ENCODE results near the gene MIOX. TPM values are rescaled to one million over a fixed set of nuclear protein-coding genes. Genes with fewer than 3 reads are reported as not detected.

The MIOX gene
- total RNA-seq, 2 donors from 2014 or later: not detected

DNA sequence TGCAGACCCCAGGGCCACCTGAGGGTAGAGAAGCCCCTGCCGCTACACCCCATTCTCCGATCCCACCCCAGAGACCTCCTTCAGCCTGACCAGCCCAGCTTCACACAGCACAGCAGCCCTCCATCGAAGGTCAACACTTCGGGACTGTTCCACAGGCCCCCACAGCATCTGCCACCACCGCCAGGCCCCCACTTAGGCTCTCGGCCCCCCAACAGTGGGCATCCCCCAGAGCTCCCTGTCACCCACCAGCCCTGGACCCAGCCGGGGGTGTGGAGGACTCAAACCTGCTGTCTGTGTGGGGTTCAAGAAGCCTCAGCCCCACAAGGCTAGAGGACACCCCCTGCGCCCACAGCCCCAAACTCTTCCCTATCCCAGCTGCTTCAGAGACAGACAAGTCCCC is 18.0 kb upstream of the MIOX start:
- no peak overlapping the region for H3K4me3 ChIP-seq
- intact Hi-C loops (cut with DNase I): no loop called here
- H3K27ac ChIP-seq: no peak overlapping the region
- TF ChIP-seq, protein P1, sequence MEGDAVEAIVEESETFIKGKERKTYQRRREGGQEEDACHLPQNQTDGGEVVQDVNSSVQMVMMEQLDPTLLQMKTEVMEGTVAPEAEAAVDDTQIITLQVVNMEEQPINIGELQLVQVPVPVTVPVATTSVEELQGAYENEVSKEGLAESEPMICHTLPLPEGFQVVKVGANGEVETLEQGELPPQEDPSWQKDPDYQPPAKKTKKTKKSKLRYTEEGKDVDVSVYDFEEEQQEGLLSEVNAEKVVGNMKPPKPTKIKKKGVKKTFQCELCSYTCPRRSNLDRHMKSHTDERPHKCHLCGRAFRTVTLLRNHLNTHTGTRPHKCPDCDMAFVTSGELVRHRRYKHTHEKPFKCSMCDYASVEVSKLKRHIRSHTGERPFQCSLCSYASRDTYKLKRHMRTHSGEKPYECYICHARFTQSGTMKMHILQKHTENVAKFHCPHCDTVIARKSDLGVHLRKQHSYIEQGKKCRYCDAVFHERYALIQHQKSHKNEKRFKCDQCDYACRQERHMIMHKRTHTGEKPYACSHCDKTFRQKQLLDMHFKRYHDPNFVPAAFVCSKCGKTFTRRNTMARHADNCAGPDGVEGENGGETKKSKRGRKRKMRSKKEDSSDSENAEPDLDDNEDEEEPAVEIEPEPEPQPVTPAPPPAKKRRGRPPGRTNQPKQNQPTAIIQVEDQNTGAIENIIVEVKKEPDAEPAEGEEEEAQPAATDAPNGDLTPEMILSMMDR (IDR thresholded peaks at IDR 0.05): no peak
- no peaks in the 10 kb centered on the region for H3K9me3 ChIP-seq
- H3K4me1 ChIP-seq: peaks cover 41% of the 10 kb centered on the region
- no peaks in the 10 kb centered on the region for H3K27me3 ChIP-seq
- DNase-seq: no peak
- H3K36me3 ChIP-seq: peaks cover 30% of the 10 kb centered on the region
- H3K9ac ChIP-seq (ENCODE audit: low read depth in 2 of 2, low read length in 2 of 2): peak overlapping the region; percentile 57 to 81

DNA sequence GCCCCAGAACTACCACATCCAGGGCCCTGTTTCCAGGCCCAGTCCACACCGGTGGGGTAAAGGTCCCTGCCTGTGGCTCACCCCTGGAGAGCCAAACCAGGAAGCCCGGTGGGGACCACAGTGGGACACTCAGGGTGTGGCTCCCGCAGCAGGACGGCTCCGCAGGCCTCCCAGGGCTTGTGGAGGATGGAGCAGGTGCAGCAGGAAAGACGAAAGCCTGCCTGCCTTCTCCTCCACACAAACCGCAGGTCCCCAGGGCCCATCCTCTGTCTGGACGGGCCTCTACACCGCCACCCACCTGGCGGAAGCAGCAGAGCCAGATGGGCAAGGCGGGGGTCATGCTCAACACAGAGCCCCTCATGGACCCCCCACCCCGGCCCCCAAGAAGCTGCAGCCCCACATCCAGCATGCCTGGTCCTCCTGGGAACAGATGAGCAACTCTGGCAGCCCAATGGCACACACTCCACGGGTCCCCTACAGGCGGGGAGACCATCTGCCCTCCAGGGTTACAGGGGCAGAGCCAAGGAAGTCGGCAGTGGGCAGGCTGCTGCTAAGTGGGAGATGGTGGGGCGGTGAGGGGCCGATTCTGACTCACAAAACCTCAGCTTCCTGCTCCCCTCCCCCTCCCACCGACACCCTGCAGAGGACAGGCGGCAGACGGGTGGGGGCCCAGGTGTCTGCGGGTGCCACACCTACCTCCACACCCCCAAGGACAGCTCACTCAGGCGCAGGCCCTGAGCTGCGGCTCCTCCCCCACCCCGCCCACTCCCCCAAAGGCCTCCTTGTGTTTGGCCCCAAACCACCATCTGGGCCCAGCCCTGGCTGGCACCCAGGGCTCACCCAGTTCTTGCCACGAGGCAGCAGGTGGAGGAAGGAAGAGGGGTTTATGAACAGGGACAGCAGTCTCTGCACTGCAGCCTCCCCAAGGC is 17.0 kb upstream of the MIOX start:
- Histone ChIP-seq H3K4me1 (peaks cover 44% of the 10 kb centered on the region), H3K27me3 (no peaks in the 10 kb centered on the region), H3K9me3 (no peaks in the 10 kb centered on the region), H3K36me3 (peaks cover 21% of the 10 kb centered on the region), H3K4me3 (no peak overlapping the region), H3K27ac (peak overlapping the region; percentile 91), H3K9ac (ENCODE audit: low read depth in 2 of 2, low read length in 2 of 2) (peak overlapping the region; percentile 64 to 81)
- intact Hi-C loops (cut with DNase I): no loop called here
- TF ChIP-seq, protein P1 (IDR thresholded peaks at IDR 0.05): no peak
- peak; percentile 95 for DNase-seq

DNA sequence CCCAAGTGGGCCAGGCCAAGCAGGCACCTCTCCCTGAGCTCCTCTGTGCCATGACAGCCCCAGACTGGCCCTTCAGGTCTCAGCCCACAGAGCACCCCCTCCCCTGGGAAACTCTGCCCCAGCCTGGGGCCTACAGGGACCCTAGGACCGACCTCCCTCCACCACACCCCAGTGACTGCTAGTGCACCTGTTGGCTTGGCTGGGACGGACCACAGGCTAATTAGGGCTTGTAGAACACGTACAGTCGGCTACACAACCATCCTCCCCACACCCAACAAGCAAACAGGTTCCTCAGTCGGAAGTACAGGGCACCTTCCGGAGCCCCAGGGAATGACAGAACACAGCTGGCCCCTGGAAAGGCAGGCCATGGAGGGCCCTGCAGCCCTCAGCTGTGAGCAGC is 16.2 kb upstream of the MIOX start:
- Histone ChIP-seq H3K36me3 (peaks cover 16% of the 10 kb centered on the region), H3K27ac (peak overlapping the region; percentile 91), H3K4me3 (peak overlapping the region; percentile 1), H3K27me3 (no peaks in the 10 kb centered on the region), H3K9ac (ENCODE audit: low read depth in 2 of 2, low read length in 2 of 2) (peak overlapping the region; percentile 64 to 81), H3K4me1 (peaks cover 48% of the 10 kb centered on the region), H3K9me3 (no peaks in the 10 kb centered on the region)
- peak; percentile 71 for DNase-seq
- intact Hi-C loops (cut with DNase I): no loop called here
- TF ChIP-seq, protein P1 (IDR thresholded peaks at IDR 0.05): no peak

DNA sequence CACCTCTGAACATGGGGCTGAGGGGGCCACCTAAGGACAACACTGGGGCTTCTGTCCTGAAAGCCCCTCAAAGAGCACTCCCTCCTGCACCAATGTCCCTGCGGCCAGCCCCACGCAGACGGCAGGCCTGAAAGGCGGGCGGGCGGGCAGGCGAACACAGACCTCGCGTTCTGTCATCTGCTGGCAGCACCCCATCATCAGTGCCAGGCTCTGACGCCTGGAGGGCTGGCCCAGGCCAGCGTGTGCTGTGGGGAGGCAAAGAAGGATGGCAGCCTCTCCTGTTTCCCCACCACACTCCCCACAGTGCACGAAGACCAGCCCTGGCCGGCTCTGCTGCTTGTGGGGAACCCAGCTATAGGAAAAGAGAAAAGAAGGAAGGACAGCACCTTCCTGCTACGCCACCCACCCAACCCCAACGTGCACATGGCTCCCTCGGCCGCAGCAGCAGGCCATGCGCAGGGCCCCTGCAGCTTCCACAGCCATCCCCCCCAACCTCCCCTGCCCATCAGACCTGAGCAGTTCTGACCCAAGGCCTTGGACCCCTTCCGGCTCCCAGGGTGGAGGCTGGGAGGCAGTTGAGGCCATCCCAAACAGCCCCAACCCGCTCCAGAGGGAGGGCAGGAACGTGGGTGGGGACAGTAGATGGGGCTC is 15.3 kb upstream of the MIOX start:
- intact Hi-C loops (cut with DNase I): no loop called here
- peak overlapping the region; percentile 91 for H3K27ac ChIP-seq

DNA sequence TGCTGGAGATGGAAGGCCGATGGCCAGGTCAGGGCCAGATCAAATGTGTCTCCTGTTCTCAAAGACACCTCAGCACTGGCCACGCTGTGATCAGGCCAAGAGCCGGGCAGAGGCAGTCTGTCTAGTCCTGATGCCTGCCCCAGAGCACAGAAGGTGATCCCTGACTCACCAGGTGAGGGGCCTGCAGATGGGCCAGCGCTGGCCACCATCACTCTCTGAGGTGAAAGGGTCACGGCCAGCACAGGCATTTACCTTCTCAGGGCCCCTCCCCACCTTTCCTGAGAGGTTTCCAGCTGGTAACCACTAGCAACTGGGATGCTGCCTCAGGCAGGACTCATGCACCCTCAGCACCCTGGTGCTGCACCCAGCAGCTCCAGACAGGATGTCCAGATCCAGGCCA is 14.7 kb upstream of the MIOX start:
- Histone ChIP-seq H3K9me3 (no peaks in the 10 kb centered on the region), H3K27me3 (no peaks in the 10 kb centered on the region), H3K4me3 (no peak overlapping the region), H3K36me3 (peaks cover 5% of the 10 kb centered on the region), H3K4me1 (peaks cover 49% of the 10 kb centered on the region), H3K9ac (ENCODE audit: low read depth in 2 of 2, low read length in 2 of 2) (peak overlapping the region in 1 of 2 donors; percentile 81), H3K27ac (peak overlapping the region; percentile 91)
- intact Hi-C loops (cut with DNase I): no loop called here
- DNase-seq: no peak
- TF ChIP-seq, protein P1 (IDR thresholded peaks at IDR 0.05): no peak

More for the DNA sequence above, 15.3 kb upstream of the MIOX start:
- Histone ChIP-seq H3K9me3 (no peaks in the 10 kb centered on the region), H3K9ac (ENCODE audit: low read depth in 2 of 2, low read length in 2 of 2) (peak overlapping the region; percentile 64 to 81), H3K36me3 (peaks cover 10% of the 10 kb centered on the region), H3K27me3 (no peaks in the 10 kb centered on the region), H3K4me1 (peaks cover 49% of the 10 kb centered on the region), H3K4me3 (peak overlapping the region; percentile 1)
- TF ChIP-seq, protein P1 (IDR thresholded peaks at IDR 0.05): no peak
- no peak for DNase-seq

Measured in colonic mucosa (tissue), 4 donors.